ENCODE measurements around the gene CCNA2.

CCNA2 gene

GRCh38 chr4:121773883-121774282, 49.8 kb downstream of the CCNA2 start:
- no peak for DNase-seq (ENCODE audit: low spot score)

- no peak for DNase-seq (ENCODE audit: low spot score)
Measured at GRCh38 chr4:121771869-121772268, 51.8 kb downstream of the CCNA2 start.

- no peak for DNase-seq (ENCODE audit: low spot score)
Measured at GRCh38 chr4:121769341-121769740, 54.3 kb downstream of the CCNA2 start.

- DNase-seq (ENCODE audit: low spot score), result no peak
Measured at GRCh38 chr4:121767166-121767565, 56.5 kb downstream of the CCNA2 start.

All from HuH-7 (cell line).